ENCODE measurements around the gene SPATA6.
"Not testable (repeated sequence)": the region's sequence is repeated elsewhere in the genome, so short reads cannot be mapped to it uniquely, and the experiment has no call there.

SPATA6 gene

DNA sequence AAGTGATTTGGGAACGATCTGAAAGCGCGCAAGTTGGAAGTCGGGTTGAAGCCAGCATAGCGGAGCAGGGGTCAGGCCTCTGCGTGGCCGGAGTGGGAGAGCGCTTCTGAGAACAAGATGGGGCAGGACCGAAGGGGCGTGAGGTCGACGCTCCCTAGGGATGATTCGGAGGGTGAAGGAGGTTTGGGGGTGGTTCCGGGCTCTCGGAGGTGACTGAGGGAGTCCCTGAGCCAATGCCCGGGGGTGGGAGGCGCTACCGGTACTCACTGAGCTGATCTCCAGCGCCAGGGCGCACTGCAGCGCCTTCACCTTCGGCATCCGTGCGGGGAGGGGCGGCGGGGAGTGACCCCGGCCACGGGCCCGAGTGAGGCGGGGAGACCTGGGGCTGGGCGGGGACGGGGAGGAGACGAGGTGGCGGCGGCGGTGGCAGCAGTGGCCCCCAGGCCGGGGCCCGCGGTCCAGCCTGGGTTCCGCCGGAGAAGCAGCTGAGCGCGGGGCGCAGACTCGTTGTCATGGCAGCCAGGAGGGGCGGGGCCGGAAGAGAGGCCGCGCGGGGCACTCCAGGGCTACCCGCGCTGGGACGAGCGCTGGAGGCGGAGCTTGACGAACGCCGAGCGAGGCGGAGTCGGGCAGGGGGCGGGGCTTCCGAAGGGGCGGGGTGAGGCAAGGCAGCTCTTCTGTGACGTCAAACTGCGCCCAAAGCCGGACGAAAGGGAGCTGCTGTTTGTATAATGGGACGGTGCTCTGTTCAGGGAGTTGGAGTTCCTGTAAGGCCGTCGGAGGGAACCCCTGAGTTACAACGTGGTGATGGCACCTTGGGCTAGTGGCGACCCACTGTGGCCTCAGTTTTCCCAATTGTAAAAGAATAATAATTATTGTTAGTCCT is at the start of gene SPATA6:
Gene SPATA6 (minus strand): TSS at position 514 of the 886 bp plus-strand sequence. CDS start 196 bp downstream, at position 318.
- peak; percentile 97 for DNase-seq

DNA sequence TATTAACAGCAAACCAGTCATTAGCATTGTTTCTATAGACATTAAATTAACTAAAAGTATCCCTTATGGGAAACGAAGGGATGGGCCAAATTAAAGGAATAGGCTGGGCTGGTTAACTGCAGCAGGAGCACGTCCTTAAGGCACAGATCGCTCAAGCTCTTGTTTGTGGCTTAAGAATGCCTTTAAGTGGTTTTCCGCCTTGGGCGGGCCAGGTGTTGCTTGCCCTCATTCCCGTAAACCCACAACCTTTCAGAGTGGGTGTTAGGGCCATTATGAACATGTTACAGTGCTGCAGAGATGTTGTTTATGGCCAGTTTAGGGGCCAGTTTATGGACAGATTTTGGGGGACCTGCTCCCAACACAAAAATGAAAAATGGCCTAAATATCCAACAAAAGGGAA is 47.9 kb upstream of the SPATA6 start:
- DNase-seq, result not testable (repeated sequence)

DNA sequence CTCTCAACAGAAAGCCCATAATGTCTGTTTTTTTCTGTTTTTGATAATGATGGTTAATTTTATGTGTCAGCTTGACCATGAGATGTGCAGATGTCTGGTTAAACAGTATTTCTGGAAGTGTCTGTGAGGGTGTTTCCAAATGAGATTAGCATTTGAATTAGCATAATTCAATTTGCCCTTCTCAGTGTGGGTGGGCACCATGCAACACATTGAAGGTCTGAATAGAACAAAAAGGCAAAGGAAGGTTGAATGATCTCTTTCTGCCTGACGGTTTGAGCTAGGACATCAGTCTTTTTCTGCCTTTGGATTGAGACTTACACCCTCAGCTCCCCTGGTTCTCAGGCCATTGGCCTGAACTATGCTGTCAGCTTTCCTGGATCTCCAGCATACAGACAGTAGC is 34.9 kb upstream of the SPATA6 start:
- no peak for DNase-seq

DNA sequence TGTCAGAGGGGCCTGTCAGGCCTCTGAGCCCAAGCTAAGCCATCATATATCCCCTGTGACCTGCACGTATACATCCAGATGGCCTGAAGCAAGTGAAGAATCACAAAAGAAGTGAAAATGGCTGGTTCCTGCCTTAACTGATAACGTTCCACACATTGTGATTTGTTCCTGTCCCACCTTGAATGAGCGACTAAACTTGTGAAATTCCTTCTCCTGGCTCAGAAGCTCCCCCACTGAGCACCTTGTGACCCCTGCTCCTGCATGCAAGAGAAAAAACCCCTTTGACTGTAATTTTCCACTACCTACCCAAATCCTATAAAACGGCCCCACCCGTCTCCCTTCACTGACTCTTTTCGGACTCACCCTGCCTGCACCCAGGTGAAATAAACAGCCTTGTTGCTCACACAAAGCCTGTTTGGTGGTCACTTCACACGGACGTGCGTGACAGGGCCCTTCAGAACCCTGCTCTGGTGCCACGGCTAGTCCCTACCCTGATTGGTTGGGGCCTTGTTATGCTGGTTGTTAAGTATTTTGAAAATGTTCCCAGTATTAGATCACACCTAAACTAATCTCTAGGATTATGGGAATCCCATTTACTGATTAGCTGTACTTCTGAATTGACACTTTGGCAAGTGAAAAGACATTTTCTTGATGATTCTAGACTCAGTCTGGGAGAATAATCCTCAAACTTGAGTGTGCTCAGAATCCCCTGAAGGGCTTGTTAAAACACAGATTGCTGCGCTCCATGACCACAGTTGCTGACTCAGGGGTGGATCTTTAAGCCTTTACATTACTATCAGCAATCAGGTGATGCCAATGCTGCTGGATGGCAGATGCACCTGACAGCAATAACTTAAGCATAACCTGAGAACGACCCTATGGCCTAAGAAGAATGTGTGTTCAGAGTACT is 28.8 kb upstream of the SPATA6 start:
- no peak for DNase-seq

DNA sequence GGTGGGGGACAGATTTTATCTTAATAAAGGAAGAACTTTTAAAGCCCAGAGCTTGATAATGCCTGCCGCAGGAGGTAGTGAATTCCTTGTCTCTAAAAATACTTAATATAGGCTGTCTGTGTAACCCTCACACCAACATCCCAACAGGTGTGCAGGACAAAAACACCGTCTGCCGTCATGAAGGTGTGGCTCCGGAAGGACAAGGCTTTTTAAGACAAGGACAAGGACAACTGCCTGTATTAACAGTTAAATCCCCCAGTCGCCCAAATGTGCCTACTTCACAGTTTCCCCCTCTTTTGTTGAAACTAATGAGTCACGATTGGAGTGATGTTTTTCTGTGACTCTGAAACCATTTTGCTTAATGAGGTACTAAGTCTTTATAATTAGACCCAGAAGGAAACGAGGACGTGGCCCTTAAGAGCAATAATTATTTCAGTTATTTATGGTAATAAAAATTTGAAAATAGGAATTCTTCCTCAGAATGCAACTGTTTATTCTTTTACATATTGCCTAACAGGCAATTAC is 27.3 kb upstream of the SPATA6 start:
- DNase-seq, result no peak

DNA sequence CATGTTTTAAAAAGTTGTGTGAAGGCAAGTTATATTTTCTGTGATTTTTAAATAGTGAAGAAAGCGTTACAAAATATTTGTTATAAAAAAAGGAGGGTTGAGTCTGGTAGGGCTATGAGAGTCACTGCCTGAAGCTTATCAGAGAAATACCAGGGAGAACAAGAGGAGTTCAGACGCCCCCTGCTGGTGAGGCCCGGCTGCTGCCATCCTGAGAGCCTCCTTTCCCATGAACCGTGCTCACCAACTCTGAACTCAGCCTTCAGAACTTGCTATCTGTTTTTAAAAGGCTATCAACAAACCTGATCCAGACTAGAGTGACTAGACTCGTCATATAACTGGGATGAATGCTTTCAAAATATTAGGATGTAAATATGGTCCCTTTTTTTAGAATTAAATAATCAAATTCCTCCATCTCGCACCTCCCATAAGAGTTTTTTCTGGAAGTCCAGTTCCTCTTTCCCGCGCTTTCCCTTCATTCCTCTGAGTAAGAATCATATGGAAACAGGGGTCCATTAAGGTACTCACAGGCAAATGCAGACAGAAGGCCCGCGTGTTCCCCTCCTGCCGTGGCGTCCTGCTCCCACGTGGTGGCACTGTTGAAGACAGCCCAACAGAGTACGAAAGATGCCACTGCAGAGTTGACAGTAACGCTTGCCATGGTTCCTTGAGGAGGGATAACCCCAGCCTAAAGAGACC is 26.2 kb upstream of the SPATA6 start:
- DNase-seq, result peak; percentile 70

DNA sequence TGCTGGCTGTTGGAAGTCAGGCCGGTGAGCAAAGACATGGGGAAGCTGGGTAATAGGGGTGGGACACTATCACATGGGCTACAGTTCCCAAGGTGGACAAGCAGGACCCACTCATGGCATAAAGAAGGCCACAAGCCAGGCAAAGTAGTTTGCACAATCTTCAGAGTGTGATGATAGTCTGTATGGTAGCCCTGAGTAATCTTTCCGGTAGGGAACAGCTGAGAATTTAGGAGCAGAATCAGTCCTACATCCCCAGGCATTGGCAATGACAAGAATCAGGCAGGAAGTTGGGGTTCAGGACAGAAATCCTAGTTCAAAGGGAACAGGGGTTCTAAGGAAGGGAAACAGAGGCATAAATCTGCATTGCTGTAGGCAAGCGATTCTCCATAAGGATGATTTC is 23.9 kb upstream of the SPATA6 start:
- no peak for DNase-seq

DNA sequence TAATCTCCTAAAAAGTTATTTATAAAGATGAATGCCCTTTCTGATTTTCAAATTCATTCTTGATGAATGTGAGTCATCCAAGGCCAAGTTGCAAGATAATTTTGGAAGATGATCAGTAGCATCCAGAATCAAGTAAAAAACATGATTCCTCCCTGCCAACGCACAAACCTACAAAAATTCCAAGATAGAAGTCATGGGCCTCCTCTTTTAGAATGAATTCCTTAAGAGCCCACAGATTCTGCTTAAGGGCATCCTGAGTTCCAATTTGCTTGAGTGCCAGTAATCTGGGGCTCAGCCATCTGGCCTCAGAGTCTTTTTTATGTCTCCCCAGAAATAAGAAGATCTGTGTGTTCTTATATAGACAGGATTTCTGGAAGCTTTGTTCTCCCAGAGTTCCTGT is 23.2 kb upstream of the SPATA6 start:
- no peak for DNase-seq

DNA sequence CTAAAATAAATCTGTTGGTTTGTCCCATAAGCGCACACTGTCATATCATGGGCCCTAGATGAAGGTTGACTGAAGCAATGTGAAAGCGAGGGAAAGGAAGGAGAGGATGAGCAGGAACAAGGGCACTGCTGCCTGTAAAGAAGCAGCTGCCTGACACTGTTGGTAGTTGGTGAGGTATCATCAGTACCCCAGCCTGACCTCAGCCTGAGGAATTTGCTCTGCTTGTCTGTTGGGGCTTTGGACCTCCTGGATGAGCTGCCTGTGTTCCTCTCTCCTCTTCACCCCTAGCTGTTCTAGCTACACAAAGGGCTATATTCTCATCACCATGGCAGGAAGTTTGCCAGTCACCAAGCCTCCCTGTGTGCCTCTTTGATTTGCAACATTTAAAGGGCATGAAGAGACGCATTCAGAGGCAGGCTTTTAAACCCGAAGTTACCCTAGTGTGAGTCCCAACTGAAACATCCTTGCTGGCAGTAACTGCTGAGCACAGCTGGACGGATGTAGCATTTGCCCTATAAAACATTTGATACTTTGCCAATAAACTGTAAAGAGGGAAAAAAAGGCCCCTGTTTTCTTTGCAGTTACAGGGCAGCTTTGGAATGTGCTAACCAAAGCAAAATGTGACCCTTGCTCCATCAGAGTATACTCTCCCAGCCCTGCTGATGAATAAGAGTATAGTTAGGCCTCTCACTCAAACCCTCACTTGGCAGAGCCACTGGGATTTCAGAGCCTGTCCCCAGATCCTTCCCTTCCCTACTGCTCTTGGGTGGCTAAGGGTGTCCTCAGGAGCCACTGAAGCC is 22.2 kb upstream of the SPATA6 start:
- no peak for DNase-seq

DNA sequence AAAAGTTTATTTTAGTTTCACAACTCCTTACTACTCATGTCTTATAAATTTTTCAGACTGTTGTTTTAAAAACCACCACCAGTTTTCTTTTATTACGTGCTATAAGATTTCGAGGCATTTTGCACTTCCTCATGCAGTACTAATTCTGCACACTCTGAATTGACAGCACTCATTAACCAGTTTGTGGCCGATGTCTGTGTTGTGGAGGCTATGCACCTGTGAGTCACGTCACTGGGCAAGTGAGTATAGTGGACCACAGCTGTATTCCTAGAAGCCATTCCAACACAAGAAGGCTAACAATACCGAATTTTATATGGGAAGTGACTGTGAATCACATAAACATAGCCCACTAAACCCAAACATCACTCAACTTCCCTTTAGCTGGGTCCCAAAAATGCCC is 21.0 kb upstream of the SPATA6 start:
- no peak for DNase-seq

DNA sequence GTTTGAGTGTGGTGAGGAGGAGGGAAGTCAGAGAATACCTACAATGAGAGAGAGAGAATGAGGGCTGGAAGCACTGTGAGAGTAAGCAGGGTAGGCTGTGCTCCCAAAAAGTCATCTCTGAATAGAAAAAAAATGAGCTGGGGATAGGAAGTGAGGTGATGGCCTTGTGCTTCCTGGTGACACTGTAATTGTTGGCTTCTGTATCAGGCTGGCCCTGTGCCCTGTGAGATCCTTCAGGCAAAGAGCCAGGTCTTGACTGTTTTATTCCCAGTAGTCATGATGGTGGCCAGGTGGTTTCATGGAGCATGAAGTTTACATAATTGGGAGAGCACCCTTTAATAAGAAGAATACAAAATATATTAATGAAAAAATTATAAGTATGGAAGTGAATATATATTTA is 20.4 kb upstream of the SPATA6 start:
- no peak for DNase-seq

DNA sequence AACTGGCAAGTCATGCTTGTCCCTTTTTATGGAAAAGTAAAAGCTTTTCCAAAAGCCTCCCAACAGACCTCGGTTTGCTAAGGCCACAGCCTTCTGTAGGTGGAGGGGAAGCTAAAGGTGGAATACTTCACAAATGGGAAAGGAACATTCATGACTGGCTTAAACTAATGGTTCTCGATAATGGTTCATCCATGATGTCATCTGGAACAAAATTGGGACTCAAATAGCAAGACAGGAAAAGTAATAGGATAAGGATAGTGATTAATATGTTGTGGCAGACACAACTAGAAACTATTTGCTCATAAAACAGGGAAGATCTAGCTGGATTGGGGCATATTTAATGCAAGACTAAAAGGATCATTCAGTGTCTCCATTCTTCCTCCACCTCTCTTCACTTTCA is 16.7 kb upstream of the SPATA6 start:
- no peak for DNase-seq

DNA sequence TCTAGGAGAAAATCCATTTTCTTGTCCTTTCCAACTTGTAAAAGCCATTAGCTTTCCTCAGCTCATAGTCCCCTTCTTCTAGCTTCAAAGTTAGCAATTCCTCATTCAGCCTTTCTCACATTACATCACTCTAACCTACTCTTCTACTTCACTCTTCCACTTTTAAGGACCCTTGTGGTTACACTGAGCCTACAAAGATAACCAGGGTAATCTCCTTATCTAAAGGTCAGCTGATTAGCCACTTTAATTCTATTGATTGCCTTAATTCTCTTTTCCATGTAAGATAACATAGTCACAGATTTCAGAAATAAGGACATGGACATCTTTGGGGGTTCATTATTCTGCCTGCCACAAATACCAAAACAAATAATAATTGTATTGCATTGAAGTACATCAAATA is 8.5 kb upstream of the SPATA6 start:
- DNase-seq, result no peak

DNA sequence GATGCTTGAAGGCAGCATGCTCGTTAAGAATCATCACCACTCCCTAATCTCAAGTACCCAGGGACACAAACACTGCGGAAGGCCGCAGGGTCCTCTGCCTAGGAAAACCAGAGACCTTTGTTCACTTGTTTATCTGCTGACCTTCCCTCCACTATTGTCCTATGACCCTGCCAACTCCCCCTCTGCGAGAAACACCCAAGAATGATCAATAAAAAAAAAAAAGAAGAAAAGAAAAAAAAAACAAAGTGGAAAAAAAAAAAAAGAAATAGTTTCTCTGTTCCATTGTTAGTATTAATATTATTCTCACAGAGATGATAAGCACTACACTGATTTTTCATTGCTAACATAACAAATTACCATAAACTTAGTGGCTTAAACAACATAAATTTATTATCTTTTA is 8.0 kb upstream of the SPATA6 start:
- DNase-seq, result not testable (repeated sequence)

DNA sequence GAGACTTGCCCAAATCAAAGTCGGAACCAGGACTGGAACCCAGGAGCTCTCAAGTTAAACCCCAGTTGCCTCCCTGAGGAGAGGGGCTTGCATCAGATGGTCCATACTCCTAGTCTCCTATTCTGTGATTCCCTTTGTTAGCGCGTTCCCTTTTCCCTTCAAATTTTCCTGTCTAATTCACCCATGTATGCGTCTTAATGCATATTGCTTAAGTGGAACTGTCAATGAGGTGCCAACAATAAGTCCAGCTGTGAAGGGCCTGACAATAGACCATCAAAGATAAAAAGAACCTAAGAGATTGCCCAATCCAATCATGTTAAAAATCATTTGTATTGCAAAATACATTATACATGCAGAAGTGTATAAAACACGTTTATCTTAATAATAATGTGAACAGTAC is 634 bp upstream of the SPATA6 start:
- DNase-seq, result no peak

DNA sequence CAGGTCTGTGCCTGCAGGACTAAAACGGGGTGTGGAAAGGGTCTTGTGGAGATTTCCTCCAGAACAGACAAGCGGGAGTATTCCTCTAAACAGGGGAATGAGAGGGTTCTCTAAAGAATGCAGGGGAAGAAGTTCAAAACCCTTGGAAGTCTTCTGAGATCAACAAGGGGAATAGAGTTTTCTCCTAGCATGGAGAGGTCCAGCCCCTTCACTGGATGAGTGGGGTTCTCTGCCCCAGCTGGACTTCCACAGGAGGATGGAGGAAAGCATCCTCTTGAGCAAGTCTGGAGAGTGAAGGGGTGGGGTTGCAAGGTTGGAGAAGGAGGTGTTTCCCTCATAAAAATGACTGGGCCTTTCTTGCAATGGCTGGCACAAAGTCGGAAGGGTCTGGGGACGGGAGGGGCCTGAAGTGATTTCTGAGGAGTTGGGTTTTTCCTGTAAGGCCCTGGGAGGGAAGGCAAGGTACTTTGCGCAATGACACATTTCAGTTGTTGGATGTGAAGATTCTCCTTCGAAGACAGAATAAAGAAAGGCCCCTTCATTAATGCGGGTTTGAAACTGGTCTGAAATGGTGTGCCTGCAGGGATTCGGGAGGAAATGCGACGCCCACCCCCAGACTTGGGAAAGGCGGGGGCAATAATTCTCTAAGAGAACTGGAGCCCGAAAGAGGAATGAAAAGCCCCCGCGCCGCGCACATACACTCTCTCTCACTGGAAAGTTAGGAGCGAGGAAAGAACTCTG is 884 bp downstream of the SPATA6 start:
- no peak for DNase-seq

DNA sequence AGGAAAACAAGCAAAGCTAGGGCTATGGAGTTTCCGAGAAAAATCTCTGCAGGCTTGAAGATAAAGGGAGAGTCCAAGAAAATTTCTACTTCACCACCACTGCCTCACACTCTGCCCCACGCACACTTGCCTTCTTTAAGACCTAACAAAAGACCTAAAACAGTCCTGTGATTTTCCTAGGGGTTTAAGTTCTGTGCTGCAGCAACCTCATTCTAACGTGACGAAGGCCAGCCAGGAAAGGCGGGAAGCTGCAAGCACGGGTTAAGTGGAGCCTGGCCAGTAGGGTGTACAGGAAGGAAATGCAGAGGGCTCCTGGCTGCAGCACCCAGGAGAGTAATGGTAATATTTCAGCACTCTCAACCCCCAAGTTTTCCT is 1.5 kb downstream of the SPATA6 start:
- DNase-seq, result no peak

DNA sequence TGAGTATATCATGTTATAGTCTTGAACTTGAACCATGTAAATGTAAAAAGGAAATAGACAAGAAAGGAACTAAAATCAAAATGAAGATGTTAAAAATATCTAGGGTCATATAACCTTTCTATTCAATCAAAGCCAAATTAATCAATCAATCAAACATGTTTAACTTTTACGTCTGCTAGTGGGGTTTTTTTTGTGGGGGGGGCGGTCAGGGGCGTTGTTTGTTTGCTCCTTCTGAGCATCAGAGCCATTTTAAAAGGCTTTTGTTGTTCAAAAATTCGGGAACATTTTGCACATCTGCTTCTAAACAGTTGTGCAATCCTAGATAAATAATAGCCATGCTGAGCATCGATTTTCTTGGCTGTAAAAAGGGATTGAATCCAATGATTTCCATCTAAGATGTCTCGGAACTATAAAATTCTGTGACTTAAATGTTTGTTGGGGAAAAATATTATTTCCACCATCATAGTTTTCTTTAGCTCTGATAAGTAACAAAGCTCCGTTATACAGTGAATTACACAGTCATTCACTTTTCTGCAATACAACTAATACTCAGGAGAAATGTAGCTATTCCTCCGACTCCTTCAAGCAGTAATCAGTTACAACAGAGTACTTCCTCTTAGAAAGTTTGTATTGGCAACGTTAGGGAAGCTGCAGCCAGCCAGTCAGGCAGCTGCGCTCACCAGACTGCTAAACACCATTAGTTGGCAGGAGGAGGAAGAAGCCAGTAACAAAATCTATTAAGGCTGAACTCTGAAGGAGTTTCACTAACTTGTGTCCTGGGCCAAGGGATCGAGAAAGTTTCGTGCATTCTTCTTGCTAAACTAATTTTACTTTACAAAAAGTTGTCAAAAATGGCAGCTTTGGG is 2.2 kb downstream of the SPATA6 start:
- DNase-seq, result no peak

DNA sequence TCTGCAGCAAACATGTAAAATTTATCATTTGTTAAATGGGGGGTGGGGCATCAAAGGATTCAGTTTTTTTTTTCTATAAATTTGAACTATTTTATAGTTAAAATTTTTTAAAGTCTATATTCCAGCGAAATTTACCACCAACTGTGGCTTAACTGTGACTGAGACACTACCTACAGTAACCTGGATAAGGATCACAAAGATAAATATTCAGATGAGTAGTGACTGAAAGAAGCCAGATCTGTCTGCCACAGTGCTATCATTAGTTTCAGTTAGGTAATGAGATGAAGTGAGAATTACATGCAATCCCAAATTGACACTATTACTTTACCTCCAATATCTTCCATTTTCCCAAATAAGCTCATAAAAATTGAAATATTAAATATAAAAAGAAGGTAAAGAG is 5.4 kb downstream of the SPATA6 start:
- DNase-seq, result no peak

DNA sequence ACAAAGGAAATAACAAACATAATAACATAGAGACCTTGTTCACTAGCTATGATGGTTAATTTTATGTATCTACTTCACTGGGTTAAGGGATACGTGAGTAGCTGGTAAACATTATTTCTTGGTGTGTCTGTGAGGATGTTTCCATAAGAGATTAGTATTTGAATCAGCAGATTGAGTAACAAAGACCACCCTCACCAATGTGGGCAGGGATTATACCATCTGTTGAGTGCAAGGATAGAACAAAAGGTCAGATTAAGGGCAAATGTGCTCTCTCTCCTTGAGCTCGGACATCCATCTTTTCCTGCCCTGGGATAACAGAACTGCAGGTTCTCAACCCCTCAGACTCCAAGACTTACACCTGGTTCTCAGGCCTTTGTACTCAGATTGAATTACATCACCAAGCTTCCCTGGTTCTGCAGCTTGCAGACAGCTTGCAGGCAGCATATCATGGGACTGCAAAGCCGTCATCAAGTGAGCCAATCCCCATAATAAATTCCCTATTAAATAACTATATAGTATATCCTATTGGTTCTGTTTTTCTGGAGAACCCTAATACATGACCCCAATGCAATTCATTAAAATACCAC is 9.2 kb downstream of the SPATA6 start:
- DNase-seq, result no peak
